Cardiac fibroblast (primary cell): ENCODE results near the gene UBQLN3.
A peak's percentile ranks its signal among the peaks of the same experiment; 100 is the strongest.

Experiments used
- DNase-seq, 2 donors: peaks; one replicate each; pipeline versions ENCODE4 v3.0.0 to v3.0.0-alpha.2; 2010; ENCODE audit warnings: low read depth in 2 of 2
- H3K4me3 ChIP-seq, 2 donors: replicated peaks in 1 of 2; 1 replicate in 1 of 2; 2 replicates in 1 of 2; pipeline ENCODE4 v1.5.1; 2011; ENCODE audit warnings: low read depth in 2 of 2, low read length in 2 of 2, mild to moderate bottlenecking in 2 of 2, moderate library complexity in 1 of 2
- TF ChIP-seq, protein P1 (sequence below): IDR thresholded peaks from one replicate; pipeline ENCODE4 v1.5.1; 2011; ENCODE audit warnings: low read depth, mild to moderate bottlenecking, low read length, inconsistent platforms

UBQLN3 gene

DNA sequence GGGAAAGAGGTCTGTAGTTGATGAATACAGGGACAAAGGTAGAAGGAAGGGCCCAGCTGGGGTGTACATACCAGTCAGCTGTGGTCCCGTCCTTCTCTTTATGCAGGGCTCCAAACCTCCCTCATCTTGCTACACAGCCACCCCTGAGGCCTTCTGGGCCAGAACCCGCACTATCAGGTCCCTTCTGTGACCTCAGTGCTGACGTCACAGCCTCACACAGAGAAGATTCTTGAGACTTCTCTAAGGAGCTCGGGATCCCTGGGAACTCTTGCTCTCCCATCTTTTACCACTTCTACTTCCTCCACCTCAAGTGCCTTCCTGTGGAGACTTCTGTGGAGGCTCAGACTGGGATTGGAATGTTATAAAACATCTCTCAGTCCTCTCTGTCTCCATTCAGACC lies at the start of gene UBQLN3:
UBQLN3 (minus strand) TSS at position 155 of the 400 bp plus-strand sequence. CDS start 399 bp downstream, outside the sequence.
- no peak for DNase-seq
- TF ChIP-seq, protein P1, sequence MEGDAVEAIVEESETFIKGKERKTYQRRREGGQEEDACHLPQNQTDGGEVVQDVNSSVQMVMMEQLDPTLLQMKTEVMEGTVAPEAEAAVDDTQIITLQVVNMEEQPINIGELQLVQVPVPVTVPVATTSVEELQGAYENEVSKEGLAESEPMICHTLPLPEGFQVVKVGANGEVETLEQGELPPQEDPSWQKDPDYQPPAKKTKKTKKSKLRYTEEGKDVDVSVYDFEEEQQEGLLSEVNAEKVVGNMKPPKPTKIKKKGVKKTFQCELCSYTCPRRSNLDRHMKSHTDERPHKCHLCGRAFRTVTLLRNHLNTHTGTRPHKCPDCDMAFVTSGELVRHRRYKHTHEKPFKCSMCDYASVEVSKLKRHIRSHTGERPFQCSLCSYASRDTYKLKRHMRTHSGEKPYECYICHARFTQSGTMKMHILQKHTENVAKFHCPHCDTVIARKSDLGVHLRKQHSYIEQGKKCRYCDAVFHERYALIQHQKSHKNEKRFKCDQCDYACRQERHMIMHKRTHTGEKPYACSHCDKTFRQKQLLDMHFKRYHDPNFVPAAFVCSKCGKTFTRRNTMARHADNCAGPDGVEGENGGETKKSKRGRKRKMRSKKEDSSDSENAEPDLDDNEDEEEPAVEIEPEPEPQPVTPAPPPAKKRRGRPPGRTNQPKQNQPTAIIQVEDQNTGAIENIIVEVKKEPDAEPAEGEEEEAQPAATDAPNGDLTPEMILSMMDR = no peak
- H3K4me3 ChIP-seq = no peak within 1 kb of the TSS

DNA sequence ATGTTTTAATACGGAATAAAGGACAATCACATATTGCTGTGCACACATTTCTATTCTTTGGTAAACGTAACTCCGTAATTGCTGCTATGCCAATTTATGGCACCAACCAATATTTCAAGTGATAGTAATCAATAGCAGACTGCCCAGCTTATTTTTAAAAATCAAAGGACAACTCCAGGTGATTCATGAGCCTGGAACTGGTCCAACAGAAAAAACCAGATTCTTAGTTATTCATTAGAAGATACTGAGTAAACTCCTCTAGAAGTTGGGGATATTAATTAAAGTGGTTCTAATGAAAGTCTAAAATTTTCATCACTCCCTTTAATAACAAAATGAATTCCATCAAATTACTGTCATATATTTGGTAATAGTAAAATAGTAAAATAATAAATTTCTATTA lies 48.0 kb upstream of the UBQLN3 start:
- no peak for DNase-seq
- H3K4me3 ChIP-seq = no peak overlapping the region
- TF ChIP-seq, protein P1 = no peak

DNA sequence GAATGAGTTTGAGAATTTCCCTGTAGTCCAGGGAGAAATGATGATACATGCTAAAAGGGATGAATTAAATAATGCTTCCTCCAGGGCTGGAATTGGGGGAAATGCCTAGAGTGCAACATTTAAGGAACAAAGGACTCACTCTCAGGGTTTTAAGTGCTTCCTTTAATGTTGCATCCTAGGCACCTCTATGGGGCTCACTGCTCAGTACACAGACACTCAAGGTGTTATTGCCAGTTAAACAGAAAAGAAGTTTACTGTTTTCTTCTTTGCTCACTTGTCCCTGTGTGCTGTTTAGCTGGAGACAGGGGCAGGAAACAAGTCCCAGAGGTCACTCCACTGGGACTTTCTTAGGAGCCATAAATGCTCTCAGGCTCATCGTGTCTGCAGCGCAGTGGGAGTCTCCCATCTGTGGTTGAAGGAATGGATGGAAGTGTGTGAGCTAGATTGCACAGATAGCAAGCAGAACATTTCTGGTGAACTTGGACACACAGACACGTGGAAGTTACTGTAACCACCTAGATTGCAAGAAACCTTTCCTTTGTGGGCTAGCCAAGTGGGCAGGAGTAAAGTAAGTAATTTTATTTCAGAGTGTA lies 46.9 kb upstream of the UBQLN3 start:
- no peak overlapping the region for H3K4me3 ChIP-seq
- no peak for DNase-seq
- TF ChIP-seq, protein P1 = no peak

DNA sequence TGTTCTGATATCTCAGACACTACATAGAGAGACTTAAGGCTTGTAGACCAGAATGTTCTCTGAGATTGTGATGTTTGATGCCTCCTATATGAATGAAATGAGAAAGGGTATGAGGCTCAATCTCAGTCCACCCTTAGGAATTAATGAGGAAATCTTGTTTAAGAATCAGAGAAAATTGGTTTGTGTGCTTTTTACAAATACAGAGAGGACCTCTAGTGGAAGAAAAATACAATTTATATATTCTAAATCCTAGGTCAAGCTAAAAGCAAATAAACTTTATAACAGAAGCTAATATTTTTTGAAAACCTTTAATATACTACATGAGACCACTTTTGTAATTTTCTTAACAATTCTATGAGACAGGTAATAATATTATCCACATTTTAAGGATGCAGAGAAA lies 43.6 kb upstream of the UBQLN3 start:
- H3K4me3 ChIP-seq = no peak overlapping the region
- TF ChIP-seq, protein P1 = peak; percentile 11
- no peak for DNase-seq

DNA sequence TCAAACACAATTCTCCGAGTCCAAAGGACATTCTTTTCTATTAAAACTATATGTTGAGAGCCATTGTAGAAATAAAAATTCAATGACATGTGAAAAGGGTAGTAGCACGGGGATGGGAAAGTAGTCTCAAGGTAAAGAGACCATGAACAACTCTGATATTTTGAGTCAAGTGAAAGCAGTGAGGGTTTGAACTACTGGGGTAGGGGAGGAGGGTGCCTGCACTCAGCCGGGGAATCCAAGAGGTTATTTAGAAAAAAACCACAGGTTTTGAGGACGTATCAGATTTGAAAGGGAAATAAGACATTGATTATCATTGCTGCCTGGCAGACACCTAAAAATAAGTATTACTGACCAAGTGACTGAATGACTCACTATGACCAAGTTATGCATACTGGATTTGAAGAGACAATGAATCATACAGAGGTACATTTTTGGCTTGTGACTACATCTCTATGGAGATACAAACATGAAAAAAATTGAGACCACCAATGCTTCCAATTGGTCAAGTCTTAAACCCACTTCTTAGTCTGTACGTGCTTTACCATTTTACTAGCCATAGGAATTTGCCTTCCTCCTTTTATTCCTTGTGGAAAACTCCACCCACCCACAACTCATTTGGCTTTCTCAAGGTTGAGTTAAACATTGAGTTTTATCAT lies 40.8 kb upstream of the UBQLN3 start:
- TF ChIP-seq, protein P1 = no peak
- peak; percentile 9 to 83 for DNase-seq
- no peak overlapping the region for H3K4me3 ChIP-seq

DNA sequence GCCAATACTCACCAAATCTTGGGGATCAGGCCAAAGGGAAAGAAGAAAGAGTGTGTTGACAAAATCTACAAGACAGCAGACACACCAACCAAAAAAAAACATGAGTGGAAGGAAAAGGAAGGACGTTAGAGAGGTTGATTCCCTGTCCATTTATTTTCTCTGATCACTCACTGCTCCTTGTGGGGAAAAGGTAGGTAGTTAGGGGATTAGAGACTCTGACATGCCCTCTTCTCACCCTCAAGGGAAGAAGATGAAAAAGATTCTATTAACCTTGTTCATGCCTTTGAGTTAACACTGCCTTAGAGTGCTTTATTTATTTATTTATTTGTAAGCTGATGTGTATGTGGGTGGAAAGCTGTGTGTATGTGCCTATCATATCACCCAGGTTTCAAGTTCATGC lies 38.7 kb upstream of the UBQLN3 start, which contains the start of gene OR52H1:
OR52H1 (minus strand) TSS at position 101 of the 400 bp plus-strand sequence. CDS start 3,035 bp downstream, outside the sequence.
- H3K4me3 ChIP-seq = no peak within 1 kb of the TSS
- TF ChIP-seq, protein P1 = no peak
- no peak for DNase-seq
